HG02943 (cell line): Measurements from ENCODE around the gene NBEAL2.
"Not testable (repeated sequence)": the region's sequence is repeated elsewhere in the genome, so short reads cannot be mapped to it uniquely, and the experiment has no call there.

Source experiments
- ATAC-seq: cut with Tn5 transposase; IDR thresholded peaks from one replicate; pipeline ENCODE4 v1.9.1; 2021; ENCODE audit warnings: mild to moderate bottlenecking, low read depth, moderate library complexity; ENCODE audit not compliant: unreplicated experiment

Gene NBEAL2

GRCh38 chr3:47008234-47008796, 28.8 kb downstream of the NBEAL2 start:
- no peak for ATAC-seq

- ATAC-seq = peak; percentile 3
Measured at GRCh38 chr3:47008851-47009224, 29.4 kb downstream of the NBEAL2 start.

GRCh38 chr3:47009225-47010110, 30.0 kb downstream of the NBEAL2 start:
- ATAC-seq = peak; percentile 59

GRCh38 chr3:47010111-47010712, 30.7 kb downstream of the NBEAL2 start:
- no peak for ATAC-seq

GRCh38 chr3:47010910-47011309, 31.4 kb downstream of the NBEAL2 start:
- ATAC-seq = no peak

- no peak for ATAC-seq
Measured at GRCh38 chr3:47011371-47011770, 31.9 kb downstream of the NBEAL2 start.

- ATAC-seq = no peak
Measured at GRCh38 chr3:47012342-47013230, 33.1 kb downstream of the NBEAL2 start.

- ATAC-seq = no peak
Measured at GRCh38 chr3:47013231-47013630, 33.8 kb downstream of the NBEAL2 start.

- ATAC-seq = no peak
Measured at GRCh38 chr3:47014036-47014435, 34.6 kb downstream of the NBEAL2 start.

GRCh38 chr3:47015151-47015550, 35.7 kb downstream of the NBEAL2 start:
- no peak for ATAC-seq

- no peak for ATAC-seq
Measured at GRCh38 chr3:47016086-47016933, 36.8 kb downstream of the NBEAL2 start.

GRCh38 chr3:47016934-47017435, 37.5 kb downstream of the NBEAL2 start:
- no peak for ATAC-seq

GRCh38 chr3:47017504-47018268, 38.2 kb downstream of the NBEAL2 start:
- no peak for ATAC-seq

GRCh38 chr3:47018269-47018611, 38.8 kb downstream of the NBEAL2 start:
- ATAC-seq = no peak

- no peak for ATAC-seq
Measured at GRCh38 chr3:47019201-47019600, 39.7 kb downstream of the NBEAL2 start.

GRCh38 chr3:47020311-47020710, 40.8 kb downstream of the NBEAL2 start:
- ATAC-seq = no peak

- ATAC-seq = no peak
Measured at GRCh38 chr3:47022641-47023071, 43.2 kb downstream of the NBEAL2 start.

GRCh38 chr3:47024932-47025331, 45.5 kb downstream of the NBEAL2 start:
- no peak for ATAC-seq

GRCh38 chr3:47026432-47026831, 47.0 kb downstream of the NBEAL2 start:
- not testable (repeated sequence) for ATAC-seq
